HEK293T (cell line): Measurements from ENCODE around the gene ZDHHC11.

ENCODE experiments used
- ARNT ChIP-seq: fragments of 450-650 bp; IDR thresholded peaks from 2 replicates; pipeline ENCODE4 v1.6.1; 2017; ENCODE audit warnings: mild to moderate bottlenecking
- BHLHE40 ChIP-seq: fragments of 450-650 bp; IDR thresholded peaks from 2 replicates; pipeline ENCODE4 v1.6.1; 2016; ENCODE audit warnings: mild to moderate bottlenecking, moderate library complexity, borderline replicate concordance
- CTBP1 ChIP-seq: fragments of 450-650 bp; IDR thresholded peaks from 2 replicates; pipeline ENCODE4 v1.6.1; 2016; ENCODE audit warnings: borderline replicate concordance
- ELF4 ChIP-seq: fragments of 450-650 bp; IDR thresholded peaks from 2 replicates; pipeline ENCODE4 v1.6.1; 2017; ENCODE audit warnings: antibody characterized with exemption
- FOXA1 ChIP-seq: fragments of 450-650 bp; IDR thresholded peaks from 2 replicates; pipeline ENCODE4 v1.6.1; 2016; ENCODE audit warnings: mild to moderate bottlenecking
- FOXK2 ChIP-seq: fragments of 450-650 bp; IDR thresholded peaks from 2 replicates; pipeline ENCODE4 v1.6.1; 2016; ENCODE audit warnings: mild to moderate bottlenecking
- FOXM1 ChIP-seq: fragments of 450-650 bp; IDR thresholded peaks from 2 replicates; pipeline ENCODE4 v1.6.1; 2017; ENCODE audit warnings: mild to moderate bottlenecking, borderline replicate concordance
- HDGF ChIP-seq: fragments of 450-650 bp; IDR thresholded peaks from 2 replicates; pipeline ENCODE4 v1.6.1; 2017; ENCODE audit warnings: antibody characterized with exemption, borderline replicate concordance
- LEF1 ChIP-seq: fragments of 450-650 bp; IDR thresholded peaks from 2 replicates; pipeline ENCODE4 v1.6.1; 2017; ENCODE audit warnings: mild to moderate bottlenecking, borderline replicate concordance
- SP1 ChIP-seq: fragments of 450-650 bp; IDR thresholded peaks from 2 replicates; pipeline ENCODE4 v1.6.1; 2017
- SUZ12 ChIP-seq: fragments of 450-650 bp; IDR thresholded peaks from 2 replicates; pipeline ENCODE4 v1.6.1; 2016; ENCODE audit warnings: mild to moderate bottlenecking
- TARDBP ChIP-seq: fragments of 450-650 bp; IDR thresholded peaks from 2 replicates; pipeline ENCODE4 v1.6.1; 2016

- TF ChIP-seq FOXM1 (no peak), SP1 (no peak), CTBP1 (no peak), SUZ12 (no peak), ARNT (no peak), TARDBP (no peak), FOXA1 (no peak), HDGF (no peak), LEF1 (no peak), ELF4 (no peak), FOXK2 (no peak), BHLHE40 (no peak)
Measured at GRCh38 chr5:746258-746761, 104.5 kb downstream of the ZDHHC11 start.
